Activated CD8-positive, alpha-beta memory T cell treated with anti-CD3 and anti-CD28 coated beads, Interleukin-2, amount 50 U/mL, for 24 hours (primary cell): Measurements from ENCODE around the gene CGNL1.

Experiments used
- DNase-seq: peaks from one replicate; pipeline ENCODE4 v3.0.0-alpha.2; 2020; ENCODE audit errors: extremely low read depth

CGNL1 gene

DNA sequence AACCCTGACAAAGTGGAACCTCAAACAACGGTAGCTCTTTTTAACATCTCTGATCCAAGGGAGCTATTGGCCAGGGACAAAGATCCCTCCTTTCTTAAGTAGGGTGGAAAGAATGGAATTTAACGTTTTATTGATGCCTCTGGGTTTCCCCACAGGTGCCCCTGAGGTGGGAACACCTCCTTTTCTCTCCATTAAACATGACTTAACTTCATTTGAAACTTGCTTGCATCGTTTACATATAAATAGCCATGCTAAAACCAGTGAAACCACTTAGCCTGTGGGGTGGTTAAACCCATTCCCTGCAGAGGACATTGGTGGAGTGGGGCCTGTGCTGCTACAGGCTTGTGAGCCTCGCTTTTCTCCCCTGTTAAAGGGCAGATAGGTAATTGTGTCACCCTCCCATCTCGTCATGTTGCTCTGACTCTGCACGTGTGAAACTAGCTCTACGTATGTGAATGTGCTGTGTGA lies 9.7 kb downstream of the CGNL1 start:
- no peak for DNase-seq

DNA sequence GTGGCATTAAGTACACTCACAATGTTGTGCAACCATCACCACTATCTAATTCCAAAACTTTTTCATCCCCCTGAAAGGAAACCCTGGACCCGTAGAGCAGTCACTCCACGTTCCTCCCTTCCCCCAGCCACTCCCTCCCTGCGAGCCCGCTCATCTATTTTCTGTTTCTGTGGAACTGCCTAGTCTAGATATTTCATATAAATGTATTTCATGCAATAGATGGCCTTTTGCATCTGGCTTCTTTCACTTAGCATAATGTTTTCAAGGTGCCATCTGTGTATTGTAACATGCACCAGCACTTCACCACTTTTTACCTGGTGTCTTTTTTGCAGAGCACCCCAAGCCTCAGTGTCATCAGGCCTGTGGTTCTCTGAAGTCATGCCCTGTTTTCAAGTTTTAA lies 10.7 kb downstream of the CGNL1 start:
- DNase-seq = no peak

DNA sequence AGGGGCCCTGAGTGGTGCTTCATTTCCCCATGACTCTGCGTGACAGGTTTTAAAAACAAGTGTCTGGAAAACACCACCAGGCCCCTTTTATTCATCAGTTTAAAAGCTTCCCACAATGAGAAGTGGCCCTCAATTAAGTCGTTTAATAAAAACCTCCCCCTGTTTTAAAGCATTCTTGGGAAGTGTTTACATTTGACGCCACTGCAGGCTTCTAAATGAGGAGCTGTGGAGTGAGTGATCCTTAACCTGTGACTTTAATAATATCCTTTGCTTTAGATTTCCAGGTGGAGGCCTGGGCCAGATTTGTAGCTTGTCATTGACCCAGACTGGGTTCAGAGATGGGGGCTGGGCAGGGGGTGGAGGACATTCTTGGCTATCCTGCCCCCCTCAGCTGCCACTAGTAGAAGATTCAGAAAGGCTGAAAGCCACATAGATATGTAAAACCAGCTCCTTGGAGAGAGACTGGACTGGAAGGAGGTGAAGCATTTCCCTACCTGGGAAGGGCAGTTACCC lies 11.3 kb downstream of the CGNL1 start:
- no peak for DNase-seq

DNA sequence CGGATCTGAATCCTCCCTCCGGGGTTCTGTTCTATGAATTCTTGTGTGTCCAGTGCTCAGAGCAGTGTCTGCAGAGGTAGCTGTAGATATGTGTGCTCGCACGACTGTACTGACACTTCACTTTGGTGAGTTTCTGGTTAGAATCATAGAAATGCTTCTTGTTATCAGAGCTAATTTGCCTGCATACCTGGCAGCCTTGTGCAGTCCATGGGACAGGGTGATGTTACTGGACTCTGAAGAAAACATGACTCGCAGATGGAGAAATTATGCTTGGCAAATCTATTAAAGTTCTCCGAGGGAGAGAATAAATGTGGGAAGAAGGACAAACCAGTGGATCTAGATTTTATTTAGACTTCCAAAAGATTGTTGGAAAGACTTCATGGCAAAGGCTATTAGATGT lies 12.2 kb downstream of the CGNL1 start:
- DNase-seq = no peak

DNA sequence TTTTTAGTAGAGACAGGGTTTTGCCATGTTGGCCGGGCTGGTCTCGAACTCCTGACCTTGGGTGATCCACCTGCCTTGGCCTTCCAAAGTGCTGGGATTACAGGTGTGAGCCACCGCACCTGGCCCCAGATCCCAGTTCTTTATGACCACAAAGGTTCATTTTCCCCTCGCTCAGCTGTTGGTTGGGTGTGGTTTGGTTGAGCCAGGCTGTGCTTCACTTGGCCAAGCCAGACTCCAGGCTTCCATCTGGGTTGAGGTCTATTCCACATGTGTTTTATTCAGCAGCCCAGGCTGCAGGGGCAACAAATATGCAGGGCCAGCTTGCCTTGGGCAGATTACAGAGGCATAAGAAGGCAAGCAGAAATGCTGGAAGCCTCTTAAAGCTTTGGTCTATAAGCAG lies 13.7 kb downstream of the CGNL1 start:
- DNase-seq = no peak

DNA sequence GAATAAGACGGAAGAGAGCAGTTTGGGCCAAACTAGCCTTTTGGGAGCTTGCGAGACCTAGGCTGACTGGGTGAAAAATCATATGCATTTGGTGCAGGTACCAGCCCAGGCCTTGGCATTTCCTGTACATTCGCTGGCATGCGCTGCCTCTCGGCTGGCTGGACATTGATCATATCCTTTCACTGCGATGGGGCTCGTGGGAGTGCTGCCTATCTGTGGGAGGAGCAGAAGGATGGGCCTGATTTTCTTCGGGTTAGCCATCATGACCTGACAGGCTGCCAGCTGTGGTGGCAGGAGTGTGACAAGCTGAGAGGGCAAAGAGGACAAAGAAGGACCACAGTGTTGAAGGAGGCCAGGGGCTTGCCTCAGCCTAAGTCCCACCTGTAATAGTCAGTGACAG lies 14.3 kb downstream of the CGNL1 start:
- no peak for DNase-seq

DNA sequence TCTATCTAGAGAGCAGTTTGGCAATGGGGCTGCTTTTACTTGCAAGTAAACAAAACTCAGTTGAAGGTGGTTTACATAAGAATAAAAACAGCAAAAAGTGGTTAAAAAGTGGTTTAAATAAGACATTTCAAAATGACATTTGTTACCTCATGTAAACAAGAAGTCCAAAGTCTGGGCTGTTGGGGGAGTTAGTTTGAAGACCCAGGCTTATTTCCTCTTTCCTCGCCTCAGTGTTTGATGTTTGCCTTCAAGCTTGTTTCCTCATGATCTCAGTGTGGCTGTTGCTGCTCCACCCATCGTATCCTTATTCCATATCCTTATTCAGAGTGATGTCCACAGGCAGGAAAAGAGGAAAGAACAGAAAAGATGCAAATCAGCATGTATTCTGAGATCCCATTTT lies 15.2 kb downstream of the CGNL1 start:
- no peak for DNase-seq

DNA sequence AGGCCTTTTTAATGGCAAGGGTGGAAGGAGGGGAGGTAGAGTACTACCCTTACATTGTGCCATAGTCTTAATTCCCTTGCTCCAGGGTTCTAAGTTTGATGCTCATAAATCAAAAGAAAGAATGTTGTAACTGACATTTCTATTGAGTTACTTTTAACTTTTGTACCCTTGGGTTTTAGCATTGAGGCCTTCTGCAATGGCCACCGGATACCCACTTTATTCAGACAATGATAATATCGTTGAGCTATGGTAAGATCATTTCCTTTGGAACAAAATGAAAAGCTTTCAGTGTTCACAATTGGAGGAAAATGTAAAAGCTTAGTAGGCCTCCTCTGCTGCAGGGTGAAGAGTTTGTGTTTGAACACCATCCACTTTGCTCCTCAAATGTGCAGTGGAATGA lies 16.8 kb downstream of the CGNL1 start:
- no peak for DNase-seq

DNA sequence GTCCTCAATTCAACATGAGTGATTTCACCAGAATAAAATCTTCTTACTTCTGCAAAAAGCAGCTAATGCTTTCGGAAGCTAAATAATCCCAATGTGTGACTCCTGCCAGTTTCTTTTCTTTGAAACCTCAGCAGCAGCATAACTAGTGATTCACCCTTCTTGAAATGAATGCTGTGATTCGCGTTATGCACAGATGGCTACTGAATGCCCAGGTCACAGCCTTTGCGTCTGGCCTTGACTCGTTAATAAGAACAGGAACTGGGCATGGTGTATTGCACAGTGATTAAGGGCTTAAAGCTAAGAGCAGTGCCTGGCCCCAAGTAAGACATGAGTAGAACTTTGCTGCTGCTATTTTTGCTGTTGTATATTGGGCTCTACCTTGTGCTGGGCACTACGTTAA lies 19.0 kb downstream of the CGNL1 start:
- no peak for DNase-seq

DNA sequence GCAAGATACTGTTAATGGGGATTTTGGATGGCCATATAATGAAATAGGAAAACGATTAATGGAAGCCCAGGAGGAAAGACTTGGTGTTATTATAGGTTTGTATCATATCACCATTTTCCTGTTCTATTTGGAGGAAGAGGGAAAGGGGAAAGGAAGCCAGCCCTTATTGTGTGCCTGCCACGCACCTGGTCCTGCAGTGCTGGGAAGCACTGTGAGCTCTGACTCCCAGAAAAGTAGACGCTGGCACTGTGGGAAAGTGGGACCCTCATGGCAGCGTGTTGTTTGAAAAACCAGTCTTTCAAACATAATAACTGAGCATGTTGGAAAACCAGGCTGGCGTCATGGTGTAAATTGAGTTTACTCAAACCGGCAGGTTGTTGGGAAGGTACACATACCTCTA lies 22.0 kb downstream of the CGNL1 start:
- DNase-seq = no peak

DNA sequence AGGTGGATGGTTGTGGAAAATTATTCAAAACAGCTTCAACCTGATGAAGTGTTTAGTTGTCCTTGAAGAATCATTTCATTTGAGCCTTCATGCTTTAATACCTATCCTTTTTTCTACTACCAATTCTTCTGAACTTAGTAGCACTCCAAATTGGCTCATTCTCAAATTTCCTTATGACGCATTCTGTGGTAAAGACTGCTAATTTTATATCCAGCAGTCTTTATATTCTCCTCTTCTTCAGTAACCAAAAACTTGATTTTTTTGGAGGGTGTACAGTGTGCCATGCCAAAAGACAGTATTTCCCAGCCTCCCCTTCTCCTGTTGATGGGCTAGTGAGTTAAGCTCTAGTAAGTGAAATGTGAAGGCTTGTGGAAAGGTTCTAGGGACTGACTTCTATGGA lies 25.2 kb downstream of the CGNL1 start:
- no peak for DNase-seq

DNA sequence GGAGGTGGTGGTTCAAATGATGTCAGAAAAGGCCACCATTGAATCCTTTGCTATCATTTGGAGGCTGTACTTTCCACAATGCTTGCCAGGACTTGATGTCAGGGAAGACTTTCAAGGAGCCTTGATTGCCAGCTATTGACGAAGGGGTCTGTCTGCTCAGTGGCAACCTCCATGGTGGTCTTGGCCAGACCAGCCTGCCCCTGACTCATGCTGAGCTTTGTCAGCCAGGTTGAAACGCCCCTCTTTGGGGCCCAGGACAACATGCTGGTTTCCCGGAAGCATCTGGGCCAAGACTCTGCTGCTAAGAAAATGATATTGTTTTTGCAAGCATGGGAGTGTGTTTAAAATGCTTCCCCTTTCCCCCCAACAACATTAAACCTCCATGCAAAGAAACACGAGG lies 26.7 kb downstream of the CGNL1 start:
- no peak for DNase-seq

DNA sequence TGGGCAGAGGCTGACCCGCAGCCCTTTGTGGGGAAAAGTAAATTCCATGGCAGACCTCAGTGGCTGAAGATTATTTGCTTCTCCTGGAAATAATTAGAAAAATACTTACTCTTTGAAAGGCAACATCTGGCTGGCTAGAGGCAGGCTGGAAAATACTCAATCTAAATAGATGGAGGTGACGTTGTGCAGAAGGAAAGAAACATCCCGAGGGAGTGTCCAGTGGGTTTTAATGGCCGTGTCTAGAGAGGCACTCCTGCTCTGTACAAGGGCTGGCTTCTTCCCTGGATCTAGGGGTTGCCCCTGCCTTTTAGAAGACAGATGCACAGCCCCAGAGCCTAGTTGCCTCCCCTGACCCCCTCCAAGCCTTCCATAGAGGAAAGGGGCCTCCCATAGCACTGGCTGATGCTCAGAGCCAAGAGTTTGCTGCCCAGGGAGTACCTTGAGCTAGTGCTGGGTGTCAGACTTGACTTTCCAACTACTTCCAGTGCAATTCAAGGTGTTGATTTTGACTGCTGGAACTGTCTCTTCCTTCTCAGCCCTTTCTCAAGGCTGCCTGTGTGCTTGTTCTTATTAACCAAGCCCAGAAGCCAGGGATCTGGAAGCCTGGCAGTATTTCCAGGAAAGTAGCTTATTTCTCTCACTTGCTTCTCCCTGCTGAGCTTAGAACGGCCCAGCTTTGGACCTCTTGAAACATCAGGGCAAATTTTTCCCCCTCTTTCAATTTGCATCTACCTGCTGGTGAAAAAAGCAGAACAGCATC lies 27.4 kb downstream of the CGNL1 start:
- no peak for DNase-seq

DNA sequence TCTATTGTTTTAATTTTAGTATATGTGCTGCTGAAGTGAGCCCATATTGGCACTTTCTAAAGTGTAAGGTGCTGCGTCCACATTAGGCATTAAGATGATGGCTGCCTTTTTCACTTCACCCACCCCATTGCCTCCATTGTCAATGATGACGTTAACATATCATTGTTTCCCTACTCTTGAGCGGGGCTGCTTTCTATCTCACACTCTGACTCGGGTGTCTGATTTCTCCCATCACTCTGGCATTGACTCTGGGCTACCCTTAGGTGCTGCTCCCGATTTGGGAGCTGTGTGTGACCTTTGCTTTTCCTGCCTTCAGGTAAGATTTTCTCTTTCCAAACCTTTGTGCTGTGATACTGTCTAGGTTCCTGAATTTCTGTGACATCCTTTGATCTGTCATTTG lies 28.8 kb downstream of the CGNL1 start:
- DNase-seq = no peak

DNA sequence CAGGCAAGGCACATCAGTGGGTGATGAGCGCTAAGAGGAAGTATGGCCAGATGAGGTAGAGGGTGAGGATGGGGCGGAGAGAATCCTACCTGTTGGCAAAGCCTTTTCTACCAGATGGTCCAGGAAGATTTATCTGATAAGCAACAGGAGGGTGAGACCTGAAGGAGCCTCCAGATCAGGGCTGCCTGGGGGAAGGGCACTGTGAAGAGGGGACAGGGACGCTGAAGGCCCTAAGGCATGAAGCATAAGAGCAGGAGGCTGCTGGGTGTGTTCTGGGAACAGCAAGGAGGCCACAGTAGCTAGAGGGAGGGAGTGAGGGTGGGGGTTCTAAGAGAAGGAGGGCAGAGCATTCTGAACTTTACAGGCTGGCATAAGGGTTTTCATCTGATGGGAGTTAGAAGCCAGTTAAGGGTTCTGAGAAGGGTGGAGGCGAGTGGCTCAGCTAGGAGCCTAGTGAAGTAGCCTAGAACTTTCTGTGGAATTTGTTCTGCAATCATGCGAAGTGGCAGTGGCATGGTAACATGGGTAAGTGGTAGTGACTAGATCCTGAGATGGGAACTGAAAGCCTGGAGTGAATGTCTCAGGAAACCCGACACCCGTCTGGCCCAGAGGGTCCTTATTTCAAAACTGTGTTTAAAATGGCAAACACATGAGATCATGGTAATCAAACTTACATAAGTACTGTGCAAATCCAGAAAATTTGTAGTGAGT lies 29.9 kb downstream of the CGNL1 start:
- no peak for DNase-seq

DNA sequence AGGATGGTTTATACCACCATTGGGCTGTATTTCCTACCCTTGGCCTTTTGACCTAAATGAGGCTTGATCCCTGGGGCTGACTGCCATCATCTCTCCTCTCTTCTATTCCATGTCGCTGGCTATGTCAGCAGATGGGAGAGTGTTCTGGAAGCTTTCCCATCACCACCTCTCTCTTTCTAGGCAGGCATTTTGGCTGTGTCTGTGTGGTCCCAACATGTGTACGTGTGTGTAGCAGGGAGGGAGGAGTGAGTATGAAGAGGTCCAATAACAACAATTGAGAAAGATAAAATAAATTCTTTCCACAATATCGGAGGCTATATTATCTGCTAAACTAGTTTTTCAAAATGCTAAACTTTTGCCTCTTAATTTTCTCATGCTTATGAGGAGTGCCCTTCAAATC lies 34.1 kb downstream of the CGNL1 start:
- DNase-seq = no peak

DNA sequence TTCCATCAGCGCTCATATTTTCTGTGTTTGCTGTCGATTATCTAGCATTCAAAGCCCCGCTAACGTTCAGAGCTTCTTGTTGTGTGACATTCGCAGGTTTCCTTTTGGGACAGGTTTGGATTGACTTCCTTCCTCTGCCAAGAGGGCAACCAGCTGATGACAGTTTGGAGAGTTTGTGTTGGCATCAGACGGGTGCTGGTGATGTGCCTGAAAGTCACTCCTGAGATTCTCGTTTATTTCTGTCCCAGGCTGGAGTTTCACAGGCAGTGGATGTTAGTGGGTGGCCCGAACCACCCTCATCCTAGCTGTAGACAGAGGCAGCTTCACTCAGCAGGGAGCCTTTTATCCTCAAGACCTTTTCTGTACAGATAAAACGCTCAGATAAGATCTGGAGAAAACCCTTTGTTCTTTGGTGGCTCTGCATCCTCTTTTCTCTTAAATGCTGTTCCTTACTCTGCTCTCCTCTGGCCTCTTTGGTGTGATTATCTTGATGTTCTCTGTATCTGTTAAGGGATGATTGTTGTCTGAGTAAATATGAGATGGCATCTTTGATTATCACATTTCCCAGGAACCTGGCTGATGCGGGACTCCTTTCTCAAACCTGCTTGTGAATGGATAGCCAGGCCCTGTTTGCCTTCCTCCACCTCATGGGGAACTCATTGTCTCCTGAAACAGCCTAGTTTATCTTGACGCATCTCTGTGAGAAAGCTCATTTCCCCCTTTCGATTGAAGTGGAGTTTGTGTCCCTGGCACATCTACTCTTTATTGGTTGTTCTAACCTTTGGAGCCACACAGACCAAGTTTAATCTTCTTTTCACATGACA lies 35.9 kb downstream of the CGNL1 start:
- DNase-seq = no peak

DNA sequence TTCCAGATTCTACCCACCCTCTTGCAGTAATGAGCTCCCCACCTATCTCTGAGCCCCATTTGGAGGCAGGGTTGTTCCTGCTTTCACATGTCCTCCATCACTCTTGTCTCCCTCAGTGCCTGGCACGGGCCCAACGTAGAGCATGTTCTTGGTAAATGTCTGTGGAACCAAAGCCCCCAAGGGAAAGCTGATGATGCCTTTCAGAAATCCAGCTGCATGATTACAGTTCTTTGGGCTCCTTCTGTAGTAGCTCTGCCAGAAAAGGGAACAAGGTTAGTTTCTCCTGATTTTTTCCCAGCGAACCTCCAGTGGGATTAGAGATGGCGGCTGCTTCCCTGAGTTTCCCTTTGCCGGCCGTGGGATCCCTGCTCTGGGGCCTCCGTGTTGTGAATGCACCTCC lies 39.3 kb downstream of the CGNL1 start:
- DNase-seq = no peak

DNA sequence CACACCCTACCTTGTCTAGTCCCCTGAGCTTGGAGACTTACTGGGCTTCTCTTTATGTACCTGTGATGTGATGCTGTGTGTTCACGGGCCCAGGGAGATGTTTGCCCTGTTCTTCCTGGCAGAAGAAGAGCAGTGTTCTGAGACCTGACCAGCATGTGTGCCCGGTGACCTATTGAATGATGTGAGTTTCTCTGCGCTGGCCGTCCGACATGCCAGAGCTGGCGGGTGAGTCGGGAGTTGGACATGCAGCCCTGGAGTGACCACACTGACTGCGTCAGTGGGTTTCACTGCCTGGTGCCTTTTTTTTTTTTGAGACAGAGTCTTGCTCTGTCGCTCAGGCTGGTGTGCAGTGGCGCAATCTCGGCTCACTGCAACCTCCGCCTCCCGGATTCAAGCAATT lies 42.3 kb downstream of the CGNL1 start:
- DNase-seq = no peak

DNA sequence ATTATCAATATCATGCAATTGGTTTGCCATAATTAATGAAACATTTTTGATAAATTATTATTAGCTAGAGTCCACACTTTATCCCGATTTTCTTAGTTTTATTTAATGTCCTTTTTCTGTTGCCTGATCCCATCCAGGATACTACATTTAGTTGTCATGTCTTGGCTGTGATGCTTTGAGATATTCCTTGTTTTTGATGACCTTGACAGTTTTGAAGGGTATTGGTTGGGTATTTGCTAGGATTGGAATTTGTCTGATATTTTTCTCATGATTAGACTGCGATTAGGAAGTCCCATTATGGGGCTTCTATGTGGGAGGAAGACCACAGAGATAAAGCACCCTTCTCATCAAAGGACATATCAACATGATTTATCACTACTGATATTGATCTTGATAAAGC lies 43.0 kb downstream of the CGNL1 start:
- no peak for DNase-seq

DNA sequence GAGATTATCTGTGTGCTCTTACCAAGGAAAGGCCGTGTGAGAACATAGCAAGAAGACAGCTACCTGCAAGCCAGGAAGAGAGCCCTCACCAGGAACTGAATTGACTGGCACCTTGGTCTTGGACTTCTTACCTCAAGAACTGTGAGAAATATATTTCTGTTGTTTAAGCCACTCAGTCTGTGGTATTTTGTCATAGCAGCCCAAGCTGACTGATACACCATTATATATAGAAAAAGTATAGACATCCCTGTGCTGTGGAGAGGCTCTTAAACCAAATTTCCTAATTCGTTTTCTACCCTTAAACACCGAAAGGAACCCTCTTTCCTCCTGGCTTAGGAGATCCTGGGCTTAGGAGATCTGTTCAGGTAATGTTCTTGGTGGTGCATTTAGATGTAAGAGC lies 44.8 kb downstream of the CGNL1 start:
- DNase-seq = no peak

DNA sequence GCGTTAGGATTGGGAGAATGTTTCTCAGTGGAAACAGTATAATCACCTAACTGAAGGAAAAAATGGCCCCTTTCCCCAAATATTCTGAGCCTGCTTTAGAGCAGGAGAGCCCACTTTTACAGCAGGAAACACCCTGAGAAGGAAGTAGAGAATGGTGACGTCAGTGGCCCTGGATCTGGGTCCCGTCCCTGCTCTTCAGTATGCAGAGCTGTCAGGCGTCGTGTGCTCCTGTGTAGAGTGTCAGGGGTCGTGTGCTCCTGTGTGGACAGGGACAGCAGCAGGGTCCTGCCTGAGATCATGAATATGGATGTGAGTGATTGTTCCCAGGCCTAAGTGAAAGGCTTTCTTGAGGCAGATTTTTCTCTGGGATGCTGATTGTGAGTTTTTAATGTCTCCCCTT lies 45.2 kb downstream of the CGNL1 start:
- DNase-seq = no peak
